ENCODE results near the gene CDK15. TPM values are rescaled to one million over a fixed set of nuclear protein-coding genes. Genes with fewer than 3 reads are reported as not detected.
A peak's percentile ranks its signal among the peaks of the same experiment; 100 is the strongest.
"Not testable (repeated sequence)": the region's sequence is repeated elsewhere in the genome, so short reads cannot be mapped to it uniquely, and the experiment has no call there.

The CDK15 gene
- total RNA-seq, 1 experiment from 2014 or later: 0.47 TPM

DNA sequence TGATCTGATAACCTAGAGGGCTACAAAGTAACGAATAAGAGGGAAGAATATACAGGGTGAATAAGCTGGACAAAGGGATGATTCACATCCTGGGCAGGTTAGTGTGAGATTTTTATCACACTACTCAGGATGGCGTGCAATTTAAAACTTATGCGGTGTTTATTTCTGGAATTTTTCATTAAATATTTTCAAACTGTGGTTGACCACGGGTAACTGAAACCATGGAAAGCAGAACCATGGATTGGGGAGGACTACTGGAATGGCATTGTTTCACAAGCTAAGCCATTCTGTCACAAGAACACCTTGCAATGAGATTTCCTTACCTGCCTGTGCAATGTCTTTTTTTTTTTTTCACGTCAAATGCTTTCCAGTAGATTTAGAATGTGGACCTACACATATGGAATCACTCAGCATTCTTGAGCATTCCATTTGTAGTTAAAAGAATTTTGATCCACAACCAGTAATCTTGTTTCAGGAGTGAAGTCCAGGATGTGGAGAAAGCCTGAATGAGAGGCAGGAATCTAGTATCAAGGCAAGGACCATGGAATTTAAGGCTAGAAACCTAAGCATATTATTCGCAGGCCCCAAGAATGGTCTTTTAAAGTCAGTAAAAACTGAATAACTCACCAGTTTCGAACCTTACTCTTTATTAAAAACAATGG lies 8.0 kb upstream of the CDK15 start:
- H3K9me3 ChIP-seq (replicated peaks): no peaks in the 10 kb centered on the region
- H3K4me1 ChIP-seq: peaks cover 15% of the 10 kb centered on the region
- no peaks in the 10 kb centered on the region for H3K36me3 ChIP-seq
- no peak overlapping the region for H3K27ac ChIP-seq
- DNase-seq: peak; percentile 11 to 27
- H3K27me3 ChIP-seq: no peaks in the 10 kb centered on the region
- H3K4me3 ChIP-seq: no peak overlapping the region

- peak in 1 of 2 experiments; percentile 14 for DNase-seq
- peaks cover 15% of the 10 kb centered on the region for H3K4me1 ChIP-seq
- not testable (repeated sequence) for H3K9me3 ChIP-seq (replicated peaks); H3K4me3 ChIP-seq; H3K36me3 ChIP-seq; H3K27ac ChIP-seq; H3K27me3 ChIP-seq
Measured at GRCh38 chr2:201798914-201799285, 7.4 kb upstream of the CDK15 start.

- peak; percentile 44 to 63 for DNase-seq
- Histone ChIP-seq H3K4me3 (peak overlapping the region; percentile 23), H3K36me3 (no peaks in the 10 kb centered on the region), H3K4me1 (peaks cover 13% of the 10 kb centered on the region), H3K27ac (0 out of 2 replicates have a peak overlapping the region, but pooled peaks have one; percentile 5), H3K9me3 (replicated peaks) (no peaks in the 10 kb centered on the region), H3K27me3 (no peaks in the 10 kb centered on the region)
Measured at GRCh38 chr2:201807452-201807999, 1.2 kb downstream of the CDK15 start.

DNA sequence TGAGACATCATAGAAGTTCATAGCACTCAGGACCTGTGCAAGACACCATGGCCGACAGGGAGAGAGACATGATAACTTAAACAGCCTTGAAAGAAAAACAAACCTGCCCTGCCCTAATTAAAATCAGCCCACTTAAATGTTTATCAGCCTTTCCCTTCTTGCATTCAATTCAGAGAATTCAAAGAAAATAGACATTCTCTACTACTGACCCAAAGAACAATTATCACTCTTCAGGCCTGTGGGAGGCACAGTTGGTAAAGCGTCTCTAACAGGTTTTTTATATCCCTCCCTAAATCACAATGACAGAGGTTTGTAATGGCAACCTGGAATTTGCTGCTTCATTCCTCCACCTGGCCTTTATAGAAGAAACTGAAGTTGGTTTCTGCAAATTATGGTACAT lies 1.7 kb downstream of the CDK15 start:
- no peaks in the 10 kb centered on the region for H3K36me3 ChIP-seq
- H3K4me1 ChIP-seq: peaks cover 13% of the 10 kb centered on the region
- no peaks in the 10 kb centered on the region for H3K9me3 ChIP-seq (replicated peaks)
- H3K4me3 ChIP-seq: no peak overlapping the region
- no peak overlapping the region for H3K27ac ChIP-seq
- no peak for DNase-seq
- H3K27me3 ChIP-seq: no peaks in the 10 kb centered on the region

GRCh38 chr2:201809633-201810032 lies 3.3 kb downstream of the CDK15 start:
- H3K27ac ChIP-seq: no peak overlapping the region
- DNase-seq: no peak

GRCh38 chr2:201810604-201811003 lies 4.3 kb downstream of the CDK15 start:
- not testable (repeated sequence) for DNase-seq, H3K36me3 ChIP-seq

More at GRCh38 chr2:201809633-201810032, 3.3 kb downstream of the CDK15 start:
- no peak overlapping the region for H3K4me3 ChIP-seq
- H3K4me1 ChIP-seq: peaks cover 13% of the 10 kb centered on the region
- H3K27me3 ChIP-seq: no peaks in the 10 kb centered on the region
- H3K36me3 ChIP-seq: no peaks in the 10 kb centered on the region
- no peaks in the 10 kb centered on the region for H3K9me3 ChIP-seq (replicated peaks)

DNA sequence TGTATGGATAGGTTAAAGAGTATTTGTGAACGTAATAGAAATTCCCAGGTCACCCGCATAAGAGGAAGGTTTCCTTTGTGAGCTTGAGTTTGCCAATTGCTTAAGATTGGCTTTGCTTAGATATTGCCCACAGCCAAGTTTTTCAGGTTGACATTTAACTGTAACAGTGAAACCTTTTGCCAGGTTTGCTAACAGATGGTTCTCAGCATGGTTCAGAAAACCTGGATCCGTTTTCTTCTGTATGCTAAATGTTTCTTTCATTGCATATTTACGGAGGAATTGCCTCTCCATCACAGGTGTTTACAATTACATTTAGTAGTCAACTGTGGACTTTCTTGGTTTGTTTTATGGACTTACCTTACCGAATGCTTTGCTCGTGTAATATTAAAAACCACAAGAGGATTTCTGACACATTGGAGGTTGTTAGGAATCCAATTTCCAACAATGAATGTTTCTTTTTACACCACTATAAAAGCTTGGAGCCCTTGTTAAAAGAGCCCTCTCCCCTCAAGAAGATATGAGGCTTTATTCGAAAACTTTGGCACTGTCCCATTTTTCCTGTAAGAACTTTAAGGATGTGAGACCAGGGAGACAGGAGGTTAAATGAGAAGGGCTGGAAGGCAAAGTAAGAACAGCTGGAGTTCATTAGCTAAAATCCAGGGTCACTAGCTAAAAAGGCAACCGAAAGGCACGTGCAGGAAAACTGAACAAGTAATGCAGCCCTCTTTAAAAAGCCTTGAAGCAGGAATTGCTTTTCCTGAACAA lies 7.8 kb downstream of the CDK15 start:
- Histone ChIP-seq H3K9me3 (replicated peaks) (no peaks in the 10 kb centered on the region), H3K27me3 (no peaks in the 10 kb centered on the region), H3K4me3 (no peak overlapping the region), H3K4me1 (no peaks in the 10 kb centered on the region), H3K27ac (no peak overlapping the region), H3K36me3 (no peaks in the 10 kb centered on the region)
- peak in 1 of 2 experiments; percentile 15 for DNase-seq

More at GRCh38 chr2:201810604-201811003, 4.3 kb downstream of the CDK15 start:
- H3K4me1 ChIP-seq: peaks cover 13% of the 10 kb centered on the region
- H3K27me3 ChIP-seq; H3K4me3 ChIP-seq; H3K27ac ChIP-seq; H3K9me3 ChIP-seq (replicated peaks): not testable (repeated sequence)

DNA sequence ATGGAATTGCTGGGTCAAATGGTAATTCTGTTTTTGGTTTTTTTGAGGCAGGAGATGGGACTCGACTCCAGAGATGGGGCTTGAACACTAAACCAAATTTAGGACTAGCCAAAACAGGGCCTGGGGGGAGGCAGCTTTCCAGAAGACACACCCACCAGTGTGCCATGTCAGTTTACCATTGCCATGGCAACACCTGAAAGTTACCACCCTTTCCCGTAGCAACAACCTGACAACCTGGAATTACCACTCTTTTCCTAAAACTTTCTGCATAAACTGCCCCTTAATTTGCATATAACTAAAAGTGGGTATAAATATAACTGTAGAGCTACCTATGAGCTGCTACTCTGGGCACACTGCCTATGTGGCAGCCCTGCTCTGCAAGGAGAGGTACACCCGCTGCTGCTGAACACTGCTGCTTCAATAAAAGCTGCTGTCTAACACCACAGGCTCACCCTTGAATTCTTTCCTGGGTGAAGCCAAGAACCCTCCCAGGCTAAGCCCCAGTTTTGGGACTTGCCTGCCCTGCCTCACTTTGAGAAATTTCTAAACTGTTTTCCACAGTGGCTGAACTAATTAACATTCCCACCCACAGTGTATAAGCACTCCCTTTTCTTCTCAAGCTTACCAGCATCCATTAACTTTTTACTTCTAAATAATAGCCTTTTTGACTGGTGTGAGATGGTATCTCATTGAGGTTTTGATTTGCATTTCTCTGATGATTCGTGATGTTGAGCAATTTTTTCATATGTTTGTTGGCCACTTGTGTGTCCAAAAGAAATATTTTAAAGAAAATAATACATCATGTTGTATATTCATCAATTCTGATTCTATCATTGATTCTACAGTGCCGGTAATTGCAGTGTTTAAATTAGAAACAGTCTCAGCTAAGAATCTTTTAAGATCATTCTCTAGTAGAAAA lies 10.6 kb downstream of the CDK15 start:
- no peaks in the 10 kb centered on the region for H3K36me3 ChIP-seq
- no peak overlapping the region for H3K27ac ChIP-seq
- H3K9me3 ChIP-seq (replicated peaks): no peaks in the 10 kb centered on the region
- H3K4me3 ChIP-seq: no peak overlapping the region
- no peaks in the 10 kb centered on the region for H3K4me1 ChIP-seq
- DNase-seq: no peak
- H3K27me3 ChIP-seq: no peaks in the 10 kb centered on the region

GRCh38 chr2:201820383-201821007 lies 14.2 kb downstream of the CDK15 start:
- no peak for DNase-seq
- H3K36me3 ChIP-seq: no peaks in the 10 kb centered on the region
- no peaks in the 10 kb centered on the region for H3K27me3 ChIP-seq
- no peaks in the 10 kb centered on the region for H3K4me1 ChIP-seq
- no peak overlapping the region for H3K27ac ChIP-seq
- H3K9me3 ChIP-seq (replicated peaks): no peaks in the 10 kb centered on the region
- no peak overlapping the region for H3K4me3 ChIP-seq

GRCh38 chr2:201821080-201821479 lies 14.7 kb downstream of the CDK15 start:
- Histone ChIP-seq H3K27ac (no peak overlapping the region), H3K4me3 (no peak overlapping the region), H3K4me1 (no peaks in the 10 kb centered on the region), H3K27me3 (no peaks in the 10 kb centered on the region), H3K36me3 (no peaks in the 10 kb centered on the region), H3K9me3 (replicated peaks) (no peaks in the 10 kb centered on the region)
- peak in 1 of 2 experiments; percentile 10 for DNase-seq

GRCh38 chr2:201824212-201824611 lies 17.9 kb downstream of the CDK15 start:
- Histone ChIP-seq H3K27me3 (no peaks in the 10 kb centered on the region), H3K27ac (no peak overlapping the region), H3K4me1 (no peaks in the 10 kb centered on the region), H3K4me3 (no peak overlapping the region), H3K9me3 (replicated peaks) (no peaks in the 10 kb centered on the region), H3K36me3 (no peaks in the 10 kb centered on the region)
- DNase-seq: no peak

GRCh38 chr2:201827621-201828020 lies 21.3 kb downstream of the CDK15 start:
- Histone ChIP-seq H3K27ac (no peak overlapping the region), H3K27me3 (no peaks in the 10 kb centered on the region), H3K4me3 (no peak overlapping the region), H3K36me3 (no peaks in the 10 kb centered on the region), H3K9me3 (replicated peaks) (no peaks in the 10 kb centered on the region), H3K4me1 (no peaks in the 10 kb centered on the region)
- DNase-seq: no peak

DNA sequence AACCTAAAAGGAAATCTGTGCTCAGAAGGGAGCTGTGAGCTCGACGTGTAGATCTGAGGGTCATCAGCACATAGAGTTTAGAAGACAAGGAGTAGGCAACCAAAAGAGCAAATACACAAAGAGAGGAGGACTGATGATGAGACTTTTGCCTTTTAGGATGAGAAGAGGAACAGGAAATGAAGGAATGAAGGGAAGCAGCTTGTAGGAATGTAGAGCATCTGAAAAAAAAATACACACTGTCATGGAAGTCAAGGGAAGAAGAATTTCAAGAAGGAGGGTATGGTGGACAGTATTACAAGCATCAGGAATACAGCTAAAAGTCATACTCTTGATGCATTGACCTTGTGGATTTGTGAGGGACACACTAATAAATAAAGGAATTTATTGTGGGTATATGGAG lies 21.9 kb downstream of the CDK15 start:
- Histone ChIP-seq H3K4me1 (no peaks in the 10 kb centered on the region), H3K9me3 (replicated peaks) (no peaks in the 10 kb centered on the region), H3K27me3 (no peaks in the 10 kb centered on the region), H3K27ac (no peak overlapping the region), H3K4me3 (no peak overlapping the region), H3K36me3 (no peaks in the 10 kb centered on the region)
- no peak for DNase-seq

DNA sequence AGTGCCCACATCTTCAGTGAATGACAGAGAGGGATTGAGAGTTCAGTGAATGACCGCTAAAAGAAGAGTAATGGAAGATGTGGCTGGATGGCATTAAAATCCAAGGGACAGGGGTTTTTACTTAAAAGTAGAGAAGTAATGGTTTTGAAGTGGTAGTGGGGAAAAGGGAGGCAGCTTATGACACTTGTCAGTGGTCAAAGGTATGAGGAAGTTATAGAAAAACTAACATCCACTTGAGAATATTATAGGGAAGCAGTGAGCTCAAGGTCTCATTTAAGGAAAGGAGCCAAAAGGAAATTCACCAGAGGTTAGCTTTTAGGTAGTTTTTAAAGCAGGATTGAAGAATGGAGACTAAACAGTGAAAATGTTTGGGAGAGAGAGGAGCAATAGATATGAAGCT lies 24.3 kb downstream of the CDK15 start:
- no peaks in the 10 kb centered on the region for H3K4me1 ChIP-seq
- H3K9me3 ChIP-seq (replicated peaks): no peaks in the 10 kb centered on the region
- no peak for DNase-seq
- no peaks in the 10 kb centered on the region for H3K36me3 ChIP-seq
- no peak overlapping the region for H3K4me3 ChIP-seq
- no peak overlapping the region for H3K27ac ChIP-seq
- no peaks in the 10 kb centered on the region for H3K27me3 ChIP-seq
